Activated CD8-positive, alpha-beta memory T cell treated with anti-CD3 and anti-CD28 coated beads for 4 hours (primary cell): Measurements from ENCODE around the gene ARID5B.
"Not testable (repeated sequence)": the region's sequence is repeated elsewhere in the genome, so short reads cannot be mapped to it uniquely, and the experiment has no call there.

ENCODE experiments used
- DNase-seq, 2 donors: peaks; one replicate each; pipeline ENCODE4 v3.0.0-alpha.2; 2020; ENCODE audit warnings: low read depth in 2 of 2

Gene ARID5B

GRCh38 chr10:62011558-62011957, 110.1 kb downstream of the ARID5B start:
- DNase-seq = no peak

- no peak for DNase-seq
Observed at GRCh38 chr10:62012318-62012717, 110.8 kb downstream of the ARID5B start.

DNA sequence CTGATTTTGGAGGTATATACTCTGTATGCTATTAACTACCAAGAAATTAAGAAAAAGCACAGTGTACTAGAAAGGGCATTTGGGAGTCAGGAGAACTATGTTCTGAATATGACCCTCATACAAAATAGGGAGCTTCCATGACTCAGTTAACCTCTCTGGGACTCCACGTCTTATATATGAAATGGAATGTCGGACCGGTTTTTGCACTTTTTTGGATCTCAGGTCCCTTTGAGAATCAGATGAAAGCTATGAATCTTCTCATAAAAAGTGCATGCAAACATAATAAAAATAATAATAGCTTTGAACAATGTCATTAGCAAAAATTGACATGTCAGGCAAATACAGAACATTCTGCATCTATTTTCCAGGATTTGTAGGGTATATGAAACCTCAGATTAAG, 113.0 kb downstream of the ARID5B start:
- DNase-seq = no peak

GRCh38 chr10:62015994-62016393, 114.5 kb downstream of the ARID5B start:
- DNase-seq = no peak

- no peak for DNase-seq
Observed at GRCh38 chr10:62016623-62017490, 115.4 kb downstream of the ARID5B start.

DNA sequence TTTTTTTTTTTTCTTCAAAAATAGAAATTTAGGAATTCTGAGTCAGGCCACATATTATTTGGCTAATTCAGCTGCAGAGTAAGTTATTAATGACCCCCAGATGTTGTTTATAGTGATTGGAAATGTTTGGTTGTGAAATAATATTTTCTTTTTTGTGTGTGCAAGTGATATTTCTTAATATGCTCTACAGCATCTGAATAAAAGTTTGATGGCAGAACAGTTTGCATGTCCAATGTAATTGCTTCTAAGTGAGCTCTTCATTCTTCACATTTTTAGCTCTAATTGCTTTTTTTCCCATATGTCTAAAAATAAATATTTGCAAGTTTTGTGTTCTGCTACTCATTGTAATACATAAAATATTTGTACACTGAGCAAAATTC, 116.0 kb downstream of the ARID5B start:
- DNase-seq = no peak

- no peak for DNase-seq
Observed at GRCh38 chr10:62018131-62018911, 116.8 kb downstream of the ARID5B start.

DNA sequence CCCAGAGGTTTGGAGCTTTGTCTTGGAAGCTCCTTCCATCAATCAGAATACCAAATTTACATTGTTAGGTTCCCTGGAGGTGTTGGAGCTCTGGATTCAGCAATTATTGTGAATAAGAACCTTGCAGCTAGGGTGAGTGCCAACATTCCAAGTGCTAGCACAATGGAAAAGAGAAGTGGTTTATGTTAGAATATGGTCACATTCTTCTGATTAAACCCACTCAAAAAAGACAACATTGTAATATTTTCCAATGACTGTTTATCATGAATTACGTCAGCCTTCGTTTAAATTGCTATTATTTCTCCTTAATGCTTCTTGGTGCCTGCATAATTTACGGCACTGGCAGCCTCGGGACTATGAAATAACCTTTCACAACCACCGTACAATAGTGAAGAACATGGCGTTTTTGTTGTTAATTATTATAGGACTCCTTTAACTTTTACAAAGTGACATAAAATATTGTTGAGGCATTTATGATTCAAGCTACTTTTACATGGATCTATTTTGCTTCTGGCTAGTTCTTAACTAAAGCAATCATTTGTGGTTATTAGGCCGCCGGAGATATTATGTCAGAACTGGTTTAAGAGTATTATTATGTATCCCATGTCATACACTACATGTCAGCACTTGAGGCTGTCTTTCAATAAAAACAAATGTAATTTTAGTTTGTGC, 117.7 kb downstream of the ARID5B start:
- DNase-seq = no peak

- DNase-seq = no peak
Observed at GRCh38 chr10:62019685-62020359, 118.3 kb downstream of the ARID5B start.

DNA sequence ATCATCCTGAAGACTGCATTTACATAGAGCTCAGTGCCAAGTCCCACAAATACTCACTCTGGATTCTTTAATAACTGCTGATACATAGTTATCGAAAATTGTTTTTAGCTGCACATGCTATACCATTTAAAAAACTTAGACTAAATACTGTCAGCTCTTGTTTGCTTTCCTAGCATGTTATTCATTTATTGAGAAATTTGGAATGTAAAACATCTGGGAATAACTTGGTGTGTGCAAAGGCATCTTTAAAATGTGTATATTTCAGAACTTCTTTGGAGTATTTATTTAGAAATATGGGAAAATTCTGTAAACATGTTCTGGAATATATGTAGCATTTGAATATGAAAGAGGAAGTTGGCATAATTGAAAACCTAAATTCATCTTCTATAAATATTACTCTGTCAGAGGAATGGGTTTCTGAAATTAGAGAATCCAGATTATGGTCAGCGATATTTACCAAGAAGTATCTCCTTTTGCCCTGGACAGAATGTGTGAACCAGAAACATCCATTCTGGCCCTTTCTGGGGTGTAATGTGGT, 119.7 kb downstream of the ARID5B start:
- no peak for DNase-seq

DNA sequence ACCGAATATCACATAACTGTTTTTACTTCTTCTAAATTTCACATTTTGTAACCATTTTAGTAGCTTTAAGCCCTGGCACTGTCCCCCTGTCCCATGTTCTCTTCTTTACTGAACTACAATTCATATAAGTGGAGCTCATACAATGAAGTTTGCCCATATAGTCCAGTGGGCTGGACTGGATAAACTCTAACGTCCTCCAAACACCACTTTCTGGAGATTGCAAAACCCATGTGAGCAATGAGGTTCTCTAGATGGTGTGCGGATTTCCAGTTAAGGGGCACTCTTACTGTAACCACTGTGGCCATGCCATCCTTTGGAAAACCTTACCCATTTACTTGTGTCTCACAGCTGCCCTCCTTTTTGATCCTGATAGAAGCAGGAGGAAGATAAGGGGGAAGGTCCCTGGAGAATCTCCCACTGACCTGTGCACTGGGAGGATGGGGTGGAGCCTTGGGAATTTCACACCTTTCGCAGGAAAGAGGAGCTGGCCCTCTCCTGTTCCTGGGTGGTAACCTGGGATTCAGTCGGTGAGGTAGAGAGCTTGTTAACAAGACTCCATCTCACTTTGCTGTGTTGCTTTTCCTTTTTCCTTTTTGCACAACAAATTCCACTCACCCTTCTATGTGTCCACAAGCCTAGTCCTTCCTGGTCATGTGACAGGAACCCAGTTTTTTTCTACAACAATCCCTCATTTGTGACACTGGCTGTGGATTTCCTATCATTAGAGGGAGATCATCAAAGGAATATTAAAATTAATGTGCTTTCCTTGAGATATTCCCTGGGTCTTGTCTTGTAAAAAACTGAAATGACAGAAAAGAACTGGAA, 120.7 kb downstream of the ARID5B start:
- DNase-seq = no peak

DNA sequence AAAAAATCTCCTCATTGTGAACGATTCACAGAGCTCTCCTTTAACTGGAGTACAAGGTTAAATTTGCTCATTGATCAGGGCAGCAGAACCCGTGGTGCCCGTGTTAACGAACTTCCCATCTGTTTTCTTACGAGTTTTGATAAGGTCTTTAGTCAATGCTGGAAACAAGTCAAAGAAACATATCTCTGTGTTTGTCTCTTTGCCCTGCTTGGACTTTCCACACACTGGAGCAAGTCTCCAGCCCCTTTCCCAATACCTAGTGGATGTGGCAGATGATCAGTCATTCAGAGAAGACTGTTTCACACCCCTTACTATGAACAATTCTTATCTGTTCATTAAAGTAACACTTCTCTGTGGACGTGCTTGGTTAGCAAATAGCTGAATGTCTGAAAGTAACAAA, 121.3 kb downstream of the ARID5B start:
- DNase-seq = no peak

- DNase-seq = no peak
Observed at GRCh38 chr10:62023329-62023728, 121.8 kb downstream of the ARID5B start.

DNA sequence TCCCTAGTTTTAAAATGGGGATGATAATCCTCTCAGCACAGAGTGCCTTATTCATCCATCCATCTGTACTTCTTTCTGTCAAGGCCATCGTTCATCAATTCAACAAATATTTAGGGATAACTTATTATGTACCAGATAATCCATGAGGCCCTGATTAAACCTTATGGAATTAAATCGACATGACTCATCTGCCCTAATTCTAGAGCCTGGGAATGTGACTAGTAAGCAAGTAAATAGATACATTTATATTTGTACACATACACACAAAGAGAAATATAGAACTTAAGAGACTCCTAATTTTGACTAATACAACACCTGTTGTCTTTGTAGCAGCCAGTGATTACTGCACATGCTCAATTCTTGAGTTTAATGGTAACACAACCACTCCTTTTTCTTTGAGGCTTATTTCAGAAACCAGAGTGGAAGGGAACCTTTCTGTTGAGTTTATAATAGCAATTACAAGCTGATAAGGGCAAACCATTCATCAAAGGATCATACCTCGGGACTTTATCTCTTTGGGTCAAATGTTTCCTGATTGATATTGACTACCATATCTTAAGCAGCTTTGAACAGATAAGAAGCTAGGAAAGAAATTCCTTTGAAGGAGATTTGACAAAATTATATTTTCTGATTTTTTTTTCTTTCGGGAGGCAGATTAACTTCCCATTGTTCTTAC, 122.7 kb downstream of the ARID5B start:
- DNase-seq = no peak

DNA sequence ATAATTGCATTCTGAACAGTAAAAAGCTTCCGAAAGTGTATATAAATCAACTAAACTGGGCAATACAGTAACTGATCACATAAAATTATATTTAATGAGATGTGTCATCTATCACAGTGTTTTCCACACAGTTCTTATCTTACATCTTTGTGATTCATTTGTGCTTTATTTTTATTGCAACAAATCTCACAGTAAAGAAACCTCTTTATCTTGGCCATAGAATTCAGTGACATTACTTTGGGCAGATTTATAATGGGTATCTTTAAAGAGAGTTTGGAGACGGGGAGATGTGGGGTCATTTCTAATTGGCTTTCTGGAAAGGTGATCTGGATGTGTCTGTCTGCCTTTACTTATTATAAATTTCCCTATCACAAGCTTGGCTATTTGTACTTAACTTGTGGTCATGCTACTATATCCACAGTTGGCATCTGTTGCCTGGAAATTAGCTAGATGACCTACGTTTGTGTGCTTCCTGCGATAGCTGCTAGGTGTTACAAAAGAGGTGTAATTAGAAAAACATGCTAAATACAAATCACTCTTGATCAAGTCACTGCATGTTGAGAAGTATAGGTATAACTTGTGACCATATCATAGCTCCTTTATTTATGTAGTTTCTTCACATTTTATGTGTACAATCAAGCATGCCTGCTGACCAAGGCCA, 123.8 kb downstream of the ARID5B start:
- no peak for DNase-seq

DNA sequence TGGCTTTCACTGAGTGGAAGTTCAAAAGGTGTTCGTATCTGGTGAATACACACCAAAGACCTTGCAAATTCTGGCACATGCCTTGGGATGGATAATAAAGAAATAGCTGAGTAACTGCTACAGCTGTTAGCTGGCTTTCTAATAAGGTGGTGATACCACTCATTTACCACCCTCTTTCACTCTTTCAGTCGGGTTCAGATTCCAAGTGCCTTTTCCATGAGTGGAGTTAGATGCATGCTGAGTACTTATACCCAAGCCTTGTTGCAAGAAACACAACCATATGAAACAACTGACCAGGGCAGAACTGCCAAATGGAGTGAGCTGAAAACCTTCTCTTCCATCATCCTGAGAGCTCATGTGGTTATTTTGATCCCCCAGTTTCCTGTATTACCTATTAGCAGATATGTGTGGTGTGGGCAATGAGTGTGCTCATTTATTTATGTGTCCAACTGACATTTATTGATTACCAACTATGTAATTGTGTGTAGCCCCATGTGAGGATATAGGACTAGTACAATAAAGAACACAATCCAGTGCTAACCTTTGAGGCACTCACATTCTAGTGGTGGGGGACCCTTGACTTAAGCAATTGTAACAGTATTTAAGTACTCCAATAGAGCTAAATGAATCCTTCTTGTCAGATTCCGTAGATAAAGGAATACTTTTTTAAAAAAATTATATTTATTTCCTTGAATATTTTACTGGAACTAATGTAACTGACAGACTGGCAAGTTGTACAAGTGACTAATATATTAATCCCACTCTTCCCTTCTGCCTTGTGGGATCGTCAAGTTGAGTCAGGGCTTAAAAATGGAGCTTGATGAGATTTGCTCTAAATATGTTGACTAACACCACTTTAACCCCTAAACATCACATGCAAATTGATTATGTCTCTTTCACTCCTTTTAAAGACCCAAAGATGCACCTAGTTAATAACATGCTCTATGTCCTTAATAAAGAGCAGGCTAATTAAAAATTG, 124.7 kb downstream of the ARID5B start:
- DNase-seq = no peak

DNA sequence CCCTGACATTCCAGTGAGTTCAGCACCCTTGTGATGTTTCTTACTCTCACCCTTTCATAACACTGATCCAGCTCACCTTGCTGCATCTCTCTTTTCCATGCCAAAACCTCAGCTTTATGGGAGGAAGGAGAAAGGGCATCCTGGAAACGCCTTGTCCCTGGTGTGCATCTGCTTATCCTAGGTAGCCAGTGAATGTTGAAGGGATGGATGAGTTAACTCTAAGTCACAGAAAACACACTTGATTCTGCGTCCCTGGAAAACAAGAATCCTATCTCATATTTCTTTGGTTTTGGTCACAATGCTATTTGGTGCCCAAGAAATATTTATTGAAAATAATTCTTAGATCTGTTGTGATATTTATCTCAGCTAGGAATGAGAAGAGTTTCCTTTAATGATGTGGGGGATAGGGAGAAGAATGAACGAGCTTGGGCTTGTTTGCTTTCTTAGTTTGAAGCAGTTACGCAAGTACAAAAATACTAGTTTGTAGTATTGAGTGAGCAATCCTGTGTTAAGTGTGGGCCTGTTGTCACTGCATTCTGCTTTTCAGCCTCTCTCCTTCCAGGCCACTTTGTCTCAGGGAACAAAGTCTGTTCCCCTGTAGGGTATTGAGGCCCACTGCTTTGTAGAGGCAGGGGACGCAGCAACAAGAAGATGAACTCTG, 126.5 kb downstream of the ARID5B start:
- DNase-seq = no peak

DNA sequence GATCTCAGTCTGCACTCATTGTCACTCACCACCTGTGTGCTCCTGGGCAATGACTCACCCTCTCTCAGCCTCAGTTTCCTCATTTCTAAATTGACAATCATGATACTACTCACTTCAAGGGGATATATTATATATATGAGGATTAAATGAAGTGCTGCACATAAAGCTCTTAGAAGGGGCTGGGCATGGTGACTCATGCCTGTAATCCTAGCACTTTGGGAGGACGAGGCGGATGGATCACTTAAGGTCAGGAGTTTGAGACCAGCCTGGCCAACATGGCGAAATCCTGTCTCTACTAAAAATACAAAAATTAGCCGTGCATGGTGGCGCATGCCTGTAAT, 127.0 kb downstream of the ARID5B start:
- DNase-seq = not testable (repeated sequence)
